ENCODE results near the gene GPRIN3. TPM values are rescaled to one million over a fixed set of nuclear protein-coding genes. Genes with fewer than 3 reads are reported as not detected.

Gene GPRIN3
- total and polyA plus RNA-seq, 10 of the 15 experiments (the other 5 are each of a cell fraction or from before 2014, with no cell fraction given): under 0.01 to 0.05 (median 0.01) TPM; not detected in 6

DNA sequence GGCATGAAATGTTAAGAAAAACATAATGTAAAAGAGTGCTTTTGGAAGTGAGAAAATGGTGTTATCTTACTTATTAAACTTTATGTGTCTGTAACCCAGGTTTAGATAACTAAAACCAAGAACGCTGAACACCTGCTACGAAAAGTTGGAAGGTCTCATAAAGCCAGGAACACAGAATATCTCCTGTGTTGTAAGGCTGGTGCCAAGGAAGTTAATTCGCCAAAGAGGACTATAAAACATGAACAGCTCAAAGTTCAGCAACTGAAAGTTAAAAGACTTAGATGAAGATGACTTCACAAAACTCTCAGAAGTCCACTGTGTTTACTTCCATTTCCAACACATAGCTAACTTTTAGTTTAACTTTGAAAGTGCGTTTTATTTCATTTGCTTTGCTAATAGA lies 54.3 kb downstream of the GPRIN3 start:
- H3K9me3 ChIP-seq (replicated peaks; ENCODE audit: control insufficient read depth, insufficient read depth, low read length): no peaks in the 10 kb centered on the region
- H3K36me3 ChIP-seq (ENCODE audit: control insufficient read depth in 2 of 2, insufficient read depth in 2 of 2, low read length in 1 of 2): no peaks in the 10 kb centered on the region
- H3K79me2 ChIP-seq (ENCODE audit: control insufficient read depth, insufficient read depth, low read length): no peaks in the 10 kb centered on the region
- ChIA-PET POLR2A (no interaction called here), RAD21 (ENCODE audit: unreplicated experiment) (no interaction called here), CTCF (interaction anchor here (1.1 to 6.2 kb wide), 5 partner anchors 11 to 72 kb away, joined by 3 to 23 read pairs (median 4); no protein-coding TSS in a partner anchor), SMC1A (ENCODE audit: uncharacterized antibody, unreplicated experiment) (interaction anchor here (0.7 to 0.9 kb wide), 2 partner anchors 91 to 128 kb away, joined by 3 read pairs; no protein-coding TSS in a partner anchor)
- no TSS peak for BruUV-seq (replicated peaks)
- DNase-seq (ENCODE audit: low read depth, low spot score): no peak
- H3K9ac ChIP-seq (ENCODE audit: control insufficient read depth, insufficient read depth, low read length): no peak overlapping the region
- H3K4me2 ChIP-seq (ENCODE audit: control insufficient read depth, insufficient read depth): no peak overlapping the region
- H3K27ac ChIP-seq (ENCODE audit: control insufficient read depth, insufficient read depth): no peak overlapping the region
- H3K4me1 ChIP-seq (ENCODE audit: control insufficient read depth, insufficient read depth, low read length): no peaks in the 10 kb centered on the region
- H4K20me1 ChIP-seq (ENCODE audit: control insufficient read depth, insufficient read depth): no peaks in the 10 kb centered on the region
- 46% methylated on average over 4 of the region's 4 CpGs for WGBS (ENCODE audit: insufficient coverage, insufficient replicate concordance, low lambda C conversion rate, missing lambda C conversion rate)
- no peaks in the 10 kb centered on the region; a peak in 1 of 4 replicates for H3K27me3 ChIP-seq (replicated peaks in 1 of 2; ENCODE audit: control insufficient read depth in 2 of 2, insufficient read depth in 2 of 2, low read length in 1 of 2)
- H3K4me3 ChIP-seq: no peak overlapping the region
- in situ Hi-C loops (cut with MboI): loop anchor here (10.0 kb wide), 1 partner anchor 181 kb away; no protein-coding TSS in a partner anchor
- no peak for TF ChIP-seq LARP7 (IDR thresholded peaks at IDR 0.05)
- TF ChIP-seq SIN3A (IDR thresholded peaks at IDR 0.05; ENCODE audit: low read depth, low read length): no peak
- TF ChIP-seq HDAC2 (IDR thresholded peaks at IDR 0.05): no peak
- TF ChIP-seq, protein P1, sequence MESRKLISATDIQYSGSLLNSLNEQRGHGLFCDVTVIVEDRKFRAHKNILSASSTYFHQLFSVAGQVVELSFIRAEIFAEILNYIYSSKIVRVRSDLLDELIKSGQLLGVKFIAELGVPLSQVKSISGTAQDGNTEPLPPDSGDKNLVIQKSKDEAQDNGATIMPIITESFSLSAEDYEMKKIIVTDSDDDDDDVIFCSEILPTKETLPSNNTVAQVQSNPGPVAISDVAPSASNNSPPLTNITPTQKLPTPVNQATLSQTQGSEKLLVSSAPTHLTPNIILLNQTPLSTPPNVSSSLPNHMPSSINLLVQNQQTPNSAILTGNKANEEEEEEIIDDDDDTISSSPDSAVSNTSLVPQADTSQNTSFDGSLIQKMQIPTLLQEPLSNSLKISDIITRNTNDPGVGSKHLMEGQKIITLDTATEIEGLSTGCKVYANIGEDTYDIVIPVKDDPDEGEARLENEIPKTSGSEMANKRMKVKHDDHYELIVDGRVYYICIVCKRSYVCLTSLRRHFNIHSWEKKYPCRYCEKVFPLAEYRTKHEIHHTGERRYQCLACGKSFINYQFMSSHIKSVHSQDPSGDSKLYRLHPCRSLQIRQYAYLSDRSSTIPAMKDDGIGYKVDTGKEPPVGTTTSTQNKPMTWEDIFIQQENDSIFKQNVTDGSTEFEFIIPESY (IDR thresholded peaks at IDR 0.05): no peak
- TF ChIP-seq MYC (IDR thresholded peaks at IDR 0.05; ENCODE audit: insufficient read depth, insufficient read length, insufficient replicate concordance, low read length, severe bottlenecking): no peak
- TF ChIP-seq BRCA1 (IDR thresholded peaks at IDR 0.05; ENCODE audit: low read depth, low read length): no peak
- TF ChIP-seq RCOR1 (conservative IDR thresholded peaks at IDR 0.05; ENCODE audit: low read depth, low read length): no peak
- TF ChIP-seq MTA2 (IDR thresholded peaks at IDR 0.05; ENCODE audit: low read depth): no peak
- intact Hi-C loops (cut with micrococcal nuclease; ENCODE audit: unreplicated experiment): no loop called here
- no peak overlapping the region for H2AFZ ChIP-seq (ENCODE audit: control insufficient read depth, low read depth, low read length)
- no peak for FAIRE-seq
- ATAC-seq: no peak
